ENCODE results near the gene KANSL1L. TPM values are rescaled to one million over a fixed set of nuclear protein-coding genes. Genes with fewer than 3 reads are reported as not detected.

KANSL1L gene
- total and polyA plus RNA-seq, 2 donors (not counting 1 experiment from before 2014, with no cell fraction given): 7.3 to 26.1 TPM

- Histone ChIP-seq H3K9ac (ENCODE audit: insufficient read depth, low read length) (no peak overlapping the region), H3K79me2 (ENCODE audit: control insufficient read depth, insufficient read depth, low read length) (no peaks in the 10 kb centered on the region), H3K4me3 (replicated peaks in 1 of 4; ENCODE audit: control extremely low read depth in 1 of 4, insufficient read depth in 1 of 4, low read depth in 3 of 4, low read length in 4 of 4) (no peak overlapping the region), H3K4me1 (ENCODE audit: control insufficient read depth, extremely low read depth, insufficient read depth, low read length) (no peaks in the 10 kb centered on the region), H3K36me3 (ENCODE audit: control insufficient read depth, insufficient read depth, low read length) (no peaks in the 10 kb centered on the region), H3K4me2 (ENCODE audit: extremely low read depth, insufficient read depth, low read length) (no peak overlapping the region), H3K27ac (ENCODE audit: insufficient read depth, low read length) (no peak overlapping the region), H3K9me3 (ENCODE audit: control insufficient read depth, insufficient read depth, low read depth, low read length) (no peaks in the 10 kb centered on the region), H3K27me3 (ENCODE audit: control insufficient read depth, insufficient read depth, low read length) (no peaks in the 10 kb centered on the region), H4K20me1 (ENCODE audit: control insufficient read depth, extremely low read depth, insufficient read depth, low read length) (no peaks in the 10 kb centered on the region), H2AFZ (ENCODE audit: low read length) (no peak overlapping the region)
- DNase-seq (ENCODE audit: low read depth in 2 of 2): no peak
- TF ChIP-seq CTCF (conservative IDR thresholded peaks at IDR 0.05 in 1 of 2, IDR thresholded peaks at IDR 0.05 in 1 of 2; ENCODE audit: low read depth in 1 of 2, low read length in 2 of 2) (no peak), EZH2 (IDR thresholded peaks at IDR 0.05; ENCODE audit: low read length, missing control alignments) (no peak)
These were observed 143.6 kb downstream of the KANSL1L start for GRCh38 chr2:210027608-210028007.

- H3K4me3 ChIP-seq (replicated peaks in 1 of 4; ENCODE audit: control extremely low read depth in 1 of 4, insufficient read depth in 1 of 4, low read depth in 3 of 4, low read length in 4 of 4): no peak overlapping the region
- TF ChIP-seq EZH2 (IDR thresholded peaks at IDR 0.05; ENCODE audit: low read length, missing control alignments): no peak
- TF ChIP-seq CTCF (conservative IDR thresholded peaks at IDR 0.05 in 1 of 2, IDR thresholded peaks at IDR 0.05 in 1 of 2; ENCODE audit: low read depth in 1 of 2, low read length in 2 of 2): no peak
- H3K4me1 ChIP-seq (ENCODE audit: control insufficient read depth, extremely low read depth, insufficient read depth, low read length): no peaks in the 10 kb centered on the region
- no peaks in the 10 kb centered on the region for H3K27me3 ChIP-seq (ENCODE audit: control insufficient read depth, insufficient read depth, low read length)
- no peak overlapping the region for H3K9ac ChIP-seq (ENCODE audit: insufficient read depth, low read length)
- DNase-seq (ENCODE audit: low read depth in 2 of 2): no peak
- H3K4me2 ChIP-seq (ENCODE audit: extremely low read depth, insufficient read depth, low read length): no peak overlapping the region
- no peak overlapping the region for H2AFZ ChIP-seq (ENCODE audit: low read length)
- no peaks in the 10 kb centered on the region for H3K9me3 ChIP-seq (ENCODE audit: control insufficient read depth, insufficient read depth, low read depth, low read length)
- peaks cover 5% of the 10 kb centered on the region for H3K36me3 ChIP-seq (ENCODE audit: control insufficient read depth, insufficient read depth, low read length)
- H3K79me2 ChIP-seq (ENCODE audit: control insufficient read depth, insufficient read depth, low read length): no peaks in the 10 kb centered on the region
- H3K27ac ChIP-seq (ENCODE audit: insufficient read depth, low read length): no peak overlapping the region
- H4K20me1 ChIP-seq (ENCODE audit: control insufficient read depth, extremely low read depth, insufficient read depth, low read length): no peaks in the 10 kb centered on the region
These were observed 148.4 kb downstream of the KANSL1L start for GRCh38 chr2:210022824-210023223.

- H3K4me3 ChIP-seq (replicated peaks in 1 of 4; ENCODE audit: control extremely low read depth in 1 of 4, insufficient read depth in 1 of 4, low read depth in 3 of 4, low read length in 4 of 4): no peak overlapping the region
- peaks cover 5% of the 10 kb centered on the region for H3K36me3 ChIP-seq (ENCODE audit: control insufficient read depth, insufficient read depth, low read length)
- H3K9me3 ChIP-seq (ENCODE audit: control insufficient read depth, insufficient read depth, low read depth, low read length): no peaks in the 10 kb centered on the region
- no peak overlapping the region for H3K9ac ChIP-seq (ENCODE audit: insufficient read depth, low read length)
- no peak for DNase-seq (ENCODE audit: low read depth in 2 of 2)
- H3K27ac ChIP-seq (ENCODE audit: insufficient read depth, low read length): no peak overlapping the region
- no peak overlapping the region for H3K4me2 ChIP-seq (ENCODE audit: extremely low read depth, insufficient read depth, low read length)
- H4K20me1 ChIP-seq (ENCODE audit: control insufficient read depth, extremely low read depth, insufficient read depth, low read length): no peaks in the 10 kb centered on the region
- no peaks in the 10 kb centered on the region for H3K27me3 ChIP-seq (ENCODE audit: control insufficient read depth, insufficient read depth, low read length)
- H3K79me2 ChIP-seq (ENCODE audit: control insufficient read depth, insufficient read depth, low read length): no peaks in the 10 kb centered on the region
- H3K4me1 ChIP-seq (ENCODE audit: control insufficient read depth, extremely low read depth, insufficient read depth, low read length): no peaks in the 10 kb centered on the region
- no peak overlapping the region for H2AFZ ChIP-seq (ENCODE audit: low read length)
- TF ChIP-seq CTCF (conservative IDR thresholded peaks at IDR 0.05 in 1 of 2, IDR thresholded peaks at IDR 0.05 in 1 of 2; ENCODE audit: low read depth in 1 of 2, low read length in 2 of 2) (no peak), EZH2 (IDR thresholded peaks at IDR 0.05; ENCODE audit: low read length, missing control alignments) (no peak)
These were observed 151.1 kb downstream of the KANSL1L start for GRCh38 chr2:210020138-210020537.

All from fibroblast of lung (primary cell).